Smooth muscle cell (in vitro differentiated cells): ENCODE data around the gene KLK1. TPM values are rescaled to one million over a fixed set of nuclear protein-coding genes. Genes with fewer than 3 reads are reported as not detected.

Source experiments
- DNase-seq: peaks from one replicate; lab custom pipeline; 2025; ENCODE audit not compliant: unreplicated experiment; lab: John Stamatoyannopoulos, UW
- H2AFZ ChIP-seq: fragments of 200-600 bp; sonication (generic); 2 replicates; pipeline ENCODE4 v1.6.0; 2016; ENCODE audit warnings: antibody characterized with exemption, low read depth, mild to moderate bottlenecking
- H3F3A ChIP-seq: fragments of 200-600 bp; sonication (generic); 2 replicates; pipeline ENCODE4 v1.6.0; 2017; ENCODE audit warnings: antibody characterized with exemption, low read depth
- H3K27ac ChIP-seq: fragments of 200-600 bp; sonication (generic); 2 replicates; pipeline ENCODE4 v1.5.1; 2016; ENCODE audit warnings: low read depth, mild to moderate bottlenecking
- H3K27me3 ChIP-seq: fragments of 200-600 bp; sonication (generic); 2 replicates; pipeline ENCODE4 v1.6.1; 2016; ENCODE audit warnings: low read depth, mild to moderate bottlenecking
- H3K36me3 ChIP-seq: fragments of 200-600 bp; sonication (generic); 2 replicates; pipeline ENCODE4 v1.5.1; 2016; ENCODE audit warnings: low read depth
- H3K4me1 ChIP-seq: fragments of 200-600 bp; sonication (generic); 2 replicates; pipeline ENCODE4 v1.5.1; 2016; ENCODE audit warnings: low read depth
- H3K4me2 ChIP-seq: fragments of 200-600 bp; sonication (generic); 2 replicates; pipeline ENCODE4 v1.6.0; 2016; ENCODE audit warnings: mild to moderate bottlenecking
- H3K4me3 ChIP-seq: fragments of 200-600 bp; sonication (generic); 2 replicates; pipeline ENCODE4 v1.5.1; 2016; ENCODE audit warnings: mild to moderate bottlenecking
- H3K79me2 ChIP-seq: fragments of 200-600 bp; sonication (generic); 2 replicates; pipeline ENCODE4 v1.6.0; 2016; ENCODE audit warnings: low read depth, mild to moderate bottlenecking
- H3K9ac ChIP-seq: fragments of 200-600 bp; sonication (generic); 2 replicates; pipeline ENCODE4 v1.6.0; 2016; ENCODE audit warnings: low read depth
- H3K9me3 ChIP-seq: fragments of 200-600 bp; sonication (generic); replicated peaks from 2 replicates; pipeline ENCODE4 v1.5.1; 2016; ENCODE audit warnings: low read depth
- H4K20me1 ChIP-seq: fragments of 200-600 bp; sonication (generic); 2 replicates; pipeline ENCODE4 v1.6.0; 2016; ENCODE audit warnings: low read depth
- WGBS: methylation state at CpG from one replicate; pipeline ENCODE4 v1.1.7; 2016; ENCODE audit warnings: low lambda C conversion rate; 5-methylcytosine and 5-hydroxymethylcytosine counted together
- polyA plus RNA-seq: library from polyadenylated mRNA; unstranded; fragments of >200 nt; fragmentation: Nextera tagmentation; extraction: Ambion mirVana; gene quantifications from 2 replicates; pipeline ENCODE4 v1.2.1, GENCODE V29; 2016
- total RNA-seq: library from RNA; depleted of rRNA; stranded (reverse); fragments of >200 nt; gene quantifications from 2 replicates; pipeline ENCODE4 v1.2.3, GENCODE V29; 2014
- TF ChIP-seq, protein P1 (sequence below): fragments of 200-600 bp; sonication (generic); IDR thresholded peaks from 2 replicates; pipeline ENCODE4 v1.5.1; 2017; ENCODE audit warnings: borderline replicate concordance, mild to moderate bottlenecking, antibody characterized with exemption; ENCODE audit not compliant: insufficient read depth, poor library complexity, severe bottlenecking

Gene KLK1
- total and polyA plus RNA-seq, 2 experiments from 2014 or later = 0.85 TPM; not detected in 1

- DNase-seq = peak; percentile 87
- H3K4me1 ChIP-seq = peaks cover 17% of the 10 kb centered on the region
- H3K27ac ChIP-seq = peak overlapping the region; percentile 99
- H2AFZ ChIP-seq = peak overlapping the region; percentile 93
- TF ChIP-seq, protein P1, sequence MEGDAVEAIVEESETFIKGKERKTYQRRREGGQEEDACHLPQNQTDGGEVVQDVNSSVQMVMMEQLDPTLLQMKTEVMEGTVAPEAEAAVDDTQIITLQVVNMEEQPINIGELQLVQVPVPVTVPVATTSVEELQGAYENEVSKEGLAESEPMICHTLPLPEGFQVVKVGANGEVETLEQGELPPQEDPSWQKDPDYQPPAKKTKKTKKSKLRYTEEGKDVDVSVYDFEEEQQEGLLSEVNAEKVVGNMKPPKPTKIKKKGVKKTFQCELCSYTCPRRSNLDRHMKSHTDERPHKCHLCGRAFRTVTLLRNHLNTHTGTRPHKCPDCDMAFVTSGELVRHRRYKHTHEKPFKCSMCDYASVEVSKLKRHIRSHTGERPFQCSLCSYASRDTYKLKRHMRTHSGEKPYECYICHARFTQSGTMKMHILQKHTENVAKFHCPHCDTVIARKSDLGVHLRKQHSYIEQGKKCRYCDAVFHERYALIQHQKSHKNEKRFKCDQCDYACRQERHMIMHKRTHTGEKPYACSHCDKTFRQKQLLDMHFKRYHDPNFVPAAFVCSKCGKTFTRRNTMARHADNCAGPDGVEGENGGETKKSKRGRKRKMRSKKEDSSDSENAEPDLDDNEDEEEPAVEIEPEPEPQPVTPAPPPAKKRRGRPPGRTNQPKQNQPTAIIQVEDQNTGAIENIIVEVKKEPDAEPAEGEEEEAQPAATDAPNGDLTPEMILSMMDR = no peak
- H4K20me1 ChIP-seq = peaks cover 25% of the 10 kb centered on the region
- no peaks in the 10 kb centered on the region for H3K9me3 ChIP-seq
- peak overlapping the region; percentile 98 for H3K9ac ChIP-seq
- H3K27me3 ChIP-seq = no peaks in the 10 kb centered on the region
- H3K36me3 ChIP-seq = no peaks in the 10 kb centered on the region
- peak overlapping the region; percentile 99 for H3K4me3 ChIP-seq
- H3K4me2 ChIP-seq = peak overlapping the region; percentile 94
- no peaks in the 10 kb centered on the region for H3F3A ChIP-seq
- under 1% methylated on average over 59 of the region's 62 CpGs for WGBS
- peaks cover 27% of the 10 kb centered on the region for H3K79me2 ChIP-seq
Observed at GRCh38 chr19:50804420-50805272, 18.9 kb downstream of the KLK1 start.

DNA sequence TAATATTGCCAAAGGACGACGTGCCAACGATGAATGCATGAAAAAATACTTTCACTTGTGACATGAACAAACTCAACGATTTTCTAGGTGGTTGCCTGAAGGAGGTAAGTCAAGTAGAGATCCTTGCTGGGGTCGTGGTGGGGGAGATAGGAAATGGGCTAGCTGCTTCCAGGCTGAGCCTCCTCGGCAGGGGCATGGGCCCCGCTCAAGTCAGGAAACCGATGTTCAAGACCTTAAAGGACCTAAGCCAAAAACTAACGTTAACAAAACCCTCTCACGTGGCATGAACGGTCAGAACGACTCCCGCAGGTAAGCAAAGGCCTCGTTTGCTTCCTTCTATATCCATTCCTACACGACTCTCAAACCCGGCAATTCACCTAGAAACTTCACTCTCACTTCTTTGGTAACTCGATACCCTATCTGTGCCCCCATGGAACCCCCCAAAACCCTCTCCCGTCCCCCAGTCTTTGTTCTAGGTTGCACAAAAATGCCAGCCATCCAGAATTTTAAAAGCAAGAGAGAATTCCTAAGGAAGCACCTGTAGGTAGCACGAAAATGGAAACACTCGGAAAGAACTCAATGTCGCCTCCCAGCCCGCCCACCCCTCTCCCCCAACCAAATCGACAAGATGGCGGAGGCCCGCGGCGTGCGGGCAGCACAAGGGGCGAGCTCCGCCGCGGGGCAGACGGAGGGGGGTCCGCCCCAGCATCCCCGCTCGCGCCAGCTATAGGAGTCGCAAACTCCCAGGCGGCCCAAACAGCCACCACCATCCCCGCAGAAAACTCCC lies 19.8 kb downstream of the KLK1 start:
- peak overlapping the region; percentile 94 for H3K4me2 ChIP-seq
- peak overlapping the region; percentile 99 for H3K27ac ChIP-seq
- H4K20me1 ChIP-seq = peaks cover 33% of the 10 kb centered on the region
- H3K4me1 ChIP-seq = peaks cover 17% of the 10 kb centered on the region
- no peaks in the 10 kb centered on the region for H3F3A ChIP-seq
- H3K79me2 ChIP-seq = peaks cover 27% of the 10 kb centered on the region
- H2AFZ ChIP-seq = peak overlapping the region; percentile 81
- peak overlapping the region; percentile 98 for H3K9ac ChIP-seq
- no peak for DNase-seq
- under 1% methylated on average over 24 of the region's 40 CpGs for WGBS
- H3K4me3 ChIP-seq = peak overlapping the region; percentile 99
- no peaks in the 10 kb centered on the region for H3K27me3 ChIP-seq
- no peaks in the 10 kb centered on the region for H3K9me3 ChIP-seq
- H3K36me3 ChIP-seq = no peaks in the 10 kb centered on the region
- TF ChIP-seq, protein P1 = no peak

GRCh38 chr19:50801107-50801506 lies 22.5 kb downstream of the KLK1 start:
- no peak overlapping the region for H3K4me3 ChIP-seq
- no peaks in the 10 kb centered on the region for H3K9me3 ChIP-seq
- no peaks in the 10 kb centered on the region for H3F3A ChIP-seq
- TF ChIP-seq, protein P1 = no peak
- peaks cover 59% of the 10 kb centered on the region for H4K20me1 ChIP-seq
- no peak overlapping the region for H3K4me2 ChIP-seq
- H3K79me2 ChIP-seq = peaks cover 27% of the 10 kb centered on the region
- no peak overlapping the region for H3K9ac ChIP-seq
- peaks cover 17% of the 10 kb centered on the region for H3K4me1 ChIP-seq
- H3K27me3 ChIP-seq = no peaks in the 10 kb centered on the region
- 82% methylated on average over 8 of the region's 8 CpGs for WGBS
- H3K36me3 ChIP-seq = no peaks in the 10 kb centered on the region
- H2AFZ ChIP-seq = no peak overlapping the region
- DNase-seq = no peak
- no peak overlapping the region for H3K27ac ChIP-seq
